HL-60 (cell line): ENCODE data around the gene KRT81.

ENCODE experiments used
- GABPA ChIP-seq: IDR thresholded peaks from 2 replicates; pipeline ENCODE4 v1.6.1; 2012; ENCODE audit warnings: low read depth
- POLR2AphosphoS5 ChIP-seq: IDR thresholded peaks from 2 replicates; pipeline ENCODE4 v1.6.1; 2012; ENCODE audit warnings: low read depth
- SPI1 ChIP-seq: IDR thresholded peaks from 2 replicates; pipeline ENCODE4 v1.6.1; 2012; ENCODE audit warnings: low read depth, mild to moderate bottlenecking, borderline replicate concordance
- TF ChIP-seq, protein P1 (sequence below): IDR thresholded peaks from one replicate; pipeline ENCODE4 v1.5.1; 2011; ENCODE audit warnings: low read length, control low read depth, inconsistent platforms; ENCODE audit not compliant: insufficient read depth
- TF ChIP-seq, protein P2 (sequence below): IDR thresholded peaks from 2 replicates; pipeline ENCODE4 v1.6.1; 2012; ENCODE audit warnings: low read depth; ENCODE audit not compliant: insufficient replicate concordance

DNA sequence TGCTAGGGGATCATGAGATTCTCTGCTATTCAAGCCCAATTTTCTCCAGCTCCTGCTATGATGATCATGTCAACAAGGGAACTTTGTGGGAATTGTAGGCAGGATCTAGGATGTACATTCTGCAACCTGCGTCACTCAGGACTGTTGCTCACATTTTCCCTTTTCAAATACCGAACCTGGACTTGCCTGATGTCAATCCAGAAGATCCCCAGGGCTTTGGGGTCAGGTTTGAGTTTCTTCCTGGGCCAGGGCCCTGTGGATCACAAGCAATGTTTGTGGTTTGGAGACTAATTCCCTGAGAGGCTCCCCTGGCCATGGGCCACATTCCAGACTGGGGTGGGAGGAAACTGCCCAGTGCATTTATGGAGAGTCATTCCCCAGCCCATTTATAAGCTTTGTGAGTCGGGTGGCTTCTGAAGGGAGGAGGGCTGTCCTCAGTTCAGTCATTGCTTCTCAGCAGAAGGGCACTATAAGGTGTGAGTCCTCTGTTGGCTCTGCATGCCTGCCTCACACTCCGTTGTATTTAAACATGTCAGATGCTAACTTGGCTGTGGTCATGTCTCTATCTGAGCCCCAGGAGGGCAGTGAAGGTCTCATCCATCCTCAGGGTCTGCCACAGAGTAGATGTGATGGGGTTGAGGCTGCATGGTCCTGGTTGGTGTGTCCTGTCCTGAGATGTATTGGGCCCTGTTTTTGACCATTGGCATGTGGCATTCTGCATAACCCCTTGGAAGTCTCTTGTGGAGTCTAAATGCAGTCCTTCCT is 10.4 kb downstream of the KRT81 start:
- TF ChIP-seq, protein P1, sequence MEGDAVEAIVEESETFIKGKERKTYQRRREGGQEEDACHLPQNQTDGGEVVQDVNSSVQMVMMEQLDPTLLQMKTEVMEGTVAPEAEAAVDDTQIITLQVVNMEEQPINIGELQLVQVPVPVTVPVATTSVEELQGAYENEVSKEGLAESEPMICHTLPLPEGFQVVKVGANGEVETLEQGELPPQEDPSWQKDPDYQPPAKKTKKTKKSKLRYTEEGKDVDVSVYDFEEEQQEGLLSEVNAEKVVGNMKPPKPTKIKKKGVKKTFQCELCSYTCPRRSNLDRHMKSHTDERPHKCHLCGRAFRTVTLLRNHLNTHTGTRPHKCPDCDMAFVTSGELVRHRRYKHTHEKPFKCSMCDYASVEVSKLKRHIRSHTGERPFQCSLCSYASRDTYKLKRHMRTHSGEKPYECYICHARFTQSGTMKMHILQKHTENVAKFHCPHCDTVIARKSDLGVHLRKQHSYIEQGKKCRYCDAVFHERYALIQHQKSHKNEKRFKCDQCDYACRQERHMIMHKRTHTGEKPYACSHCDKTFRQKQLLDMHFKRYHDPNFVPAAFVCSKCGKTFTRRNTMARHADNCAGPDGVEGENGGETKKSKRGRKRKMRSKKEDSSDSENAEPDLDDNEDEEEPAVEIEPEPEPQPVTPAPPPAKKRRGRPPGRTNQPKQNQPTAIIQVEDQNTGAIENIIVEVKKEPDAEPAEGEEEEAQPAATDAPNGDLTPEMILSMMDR, result no peak
- TF ChIP-seq POLR2AphosphoS5 (no peak), SPI1 (no peak), GABPA (no peak)
- TF ChIP-seq, protein P2, sequence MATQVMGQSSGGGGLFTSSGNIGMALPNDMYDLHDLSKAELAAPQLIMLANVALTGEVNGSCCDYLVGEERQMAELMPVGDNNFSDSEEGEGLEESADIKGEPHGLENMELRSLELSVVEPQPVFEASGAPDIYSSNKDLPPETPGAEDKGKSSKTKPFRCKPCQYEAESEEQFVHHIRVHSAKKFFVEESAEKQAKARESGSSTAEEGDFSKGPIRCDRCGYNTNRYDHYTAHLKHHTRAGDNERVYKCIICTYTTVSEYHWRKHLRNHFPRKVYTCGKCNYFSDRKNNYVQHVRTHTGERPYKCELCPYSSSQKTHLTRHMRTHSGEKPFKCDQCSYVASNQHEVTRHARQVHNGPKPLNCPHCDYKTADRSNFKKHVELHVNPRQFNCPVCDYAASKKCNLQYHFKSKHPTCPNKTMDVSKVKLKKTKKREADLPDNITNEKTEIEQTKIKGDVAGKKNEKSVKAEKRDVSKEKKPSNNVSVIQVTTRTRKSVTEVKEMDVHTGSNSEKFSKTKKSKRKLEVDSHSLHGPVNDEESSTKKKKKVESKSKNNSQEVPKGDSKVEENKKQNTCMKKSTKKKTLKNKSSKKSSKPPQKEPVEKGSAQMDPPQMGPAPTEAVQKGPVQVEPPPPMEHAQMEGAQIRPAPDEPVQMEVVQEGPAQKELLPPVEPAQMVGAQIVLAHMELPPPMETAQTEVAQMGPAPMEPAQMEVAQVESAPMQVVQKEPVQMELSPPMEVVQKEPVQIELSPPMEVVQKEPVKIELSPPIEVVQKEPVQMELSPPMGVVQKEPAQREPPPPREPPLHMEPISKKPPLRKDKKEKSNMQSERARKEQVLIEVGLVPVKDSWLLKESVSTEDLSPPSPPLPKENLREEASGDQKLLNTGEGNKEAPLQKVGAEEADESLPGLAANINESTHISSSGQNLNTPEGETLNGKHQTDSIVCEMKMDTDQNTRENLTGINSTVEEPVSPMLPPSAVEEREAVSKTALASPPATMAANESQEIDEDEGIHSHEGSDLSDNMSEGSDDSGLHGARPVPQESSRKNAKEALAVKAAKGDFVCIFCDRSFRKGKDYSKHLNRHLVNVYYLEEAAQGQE, result no peak
